Vagina (tissue), 2 donors: ENCODE measurements around the gene MED14. TPM values are rescaled to one million over a fixed set of nuclear protein-coding genes. Genes with fewer than 3 reads are reported as not detected.

Experiments used
- DNase-seq, 2 donors: peaks; one replicate each; pipeline ENCODE4 v3.0.0-alpha.2; 2017; ENCODE audit errors: extremely low spot score in 2 of 2
- H3K27ac ChIP-seq: fragments of 200-600 bp; sonication (generic); one replicate; pipeline ENCODE4 v1.5.1; 2019
- H3K27me3 ChIP-seq: fragments of 200-600 bp; sonication (generic); one replicate; pipeline ENCODE4 v1.5.1; 2019
- H3K36me3 ChIP-seq, 2 donors: fragments of 200-600 bp; sonication (generic); one replicate each; pipeline ENCODE4 v1.5.1; 2017 to 2019
- H3K4me1 ChIP-seq: fragments of 200-600 bp; sonication (generic); one replicate; pipeline ENCODE4 v1.5.1; 2019
- H3K4me3 ChIP-seq, 2 donors: fragments of 200-600 bp; sonication (generic); 1 replicate in 1 of 2; 2 replicates in 1 of 2; pipeline ENCODE4 v1.5.1; 2016 to 2019
- H3K9me3 ChIP-seq: fragments of 200-600 bp; sonication (generic); one replicate; pipeline ENCODE4 v1.5.1; 2019
- CTCF ChIP-seq, 3 experiments: fragments of 450-650 bp in 2 of 3; fragments of 200-600 bp in 1 of 3; sonication (generic) in 1 of 3; IDR thresholded peaks; one replicate each; pipeline ENCODE4 v1.5.1; 2017 to 2019; ENCODE audit warnings: antibody characterized with exemption in 3 of 3, mild to moderate bottlenecking in 2 of 3, moderate library complexity in 2 of 3
- POLR2A ChIP-seq, 2 donors: fragments of 450-650 bp; IDR thresholded peaks; one replicate each; pipeline ENCODE4 v1.6.1; 2017; ENCODE audit warnings: antibody characterized with exemption in 2 of 2, mild to moderate bottlenecking in 2 of 2, moderate library complexity in 2 of 2
- POLR2AphosphoS5 ChIP-seq, 2 donors: sonication (generic); formaldehyde crosslinking; IDR thresholded peaks; one replicate each; pipeline ENCODE4 v1.9.0; 2017; ENCODE audit warnings: antibody characterized with exemption in 2 of 2, mild to moderate bottlenecking in 2 of 2, low read depth in 1 of 2; ENCODE audit not compliant: insufficient read depth in 1 of 2
- intact Hi-C: fragments of 100-400 bp; cut with DNase I; formaldehyde crosslinking; loops from one replicate; pipeline ENCODE4 v1.15.1; 2023
- total RNA-seq: library from RNA; depleted of rRNA; stranded (reverse); fragments of >200 nt; gene quantifications from one replicate; pipeline ENCODE4 v1.2.3, GENCODE V29; 2016

Gene MED14
- total RNA-seq, 1 donor from 2014 or later = 36.3 TPM

GRCh38 chrX:40778861-40779575 is 43.7 kb upstream of the MED14 start:
- Histone ChIP-seq H3K9me3 (no peaks in the 10 kb centered on the region), H3K36me3 (no peaks in the 10 kb centered on the region), H3K4me1 (peaks cover 4% of the 10 kb centered on the region), H3K27ac (no peak overlapping the region), H3K27me3 (no peaks in the 10 kb centered on the region), H3K4me3 (no peak overlapping the region)
- no peak for TF ChIP-seq POLR2AphosphoS5 (IDR thresholded peaks at IDR 0.05; ENCODE audit: insufficient read depth in 1 of 2, low read depth in 1 of 2)
- TF ChIP-seq CTCF (IDR thresholded peaks at IDR 0.05) = no peak
- TF ChIP-seq POLR2A (IDR thresholded peaks at IDR 0.05) = no peak
- no peak for DNase-seq
- intact Hi-C loops = no loop called here

- Histone ChIP-seq H3K36me3 (no peaks in the 10 kb centered on the region), H3K4me3 (no peak overlapping the region), H3K9me3 (no peaks in the 10 kb centered on the region), H3K27ac (peak overlapping the region; percentile 47), H3K27me3 (no peaks in the 10 kb centered on the region), H3K4me1 (peaks cover 5% of the 10 kb centered on the region)
- TF ChIP-seq POLR2AphosphoS5 (IDR thresholded peaks at IDR 0.05; ENCODE audit: insufficient read depth in 1 of 2, low read depth in 1 of 2) (peak in 1 of 2 donors; percentile 66), CTCF (IDR thresholded peaks at IDR 0.05) (no peak)
- intact Hi-C loops = no loop called here
- DNase-seq = no peak
These were observed 38.5 kb upstream of the MED14 start for GRCh38 chrX:40773809-40774208.

- Histone ChIP-seq H3K4me3 (no peak overlapping the region), H3K27me3 (no peaks in the 10 kb centered on the region), H3K9me3 (no peaks in the 10 kb centered on the region), H3K36me3 (no peaks in the 10 kb centered on the region), H3K4me1 (peaks cover 5% of the 10 kb centered on the region), H3K27ac (peak overlapping the region; percentile 15)
- TF ChIP-seq POLR2A (IDR thresholded peaks at IDR 0.05) = no peak
- TF ChIP-seq POLR2AphosphoS5 (IDR thresholded peaks at IDR 0.05; ENCODE audit: insufficient read depth in 1 of 2, low read depth in 1 of 2) = no peak
- no peak for TF ChIP-seq CTCF (IDR thresholded peaks at IDR 0.05)
- intact Hi-C loops = no loop called here
- DNase-seq = no peak
These were observed 37.8 kb upstream of the MED14 start for GRCh38 chrX:40773188-40773587.

- DNase-seq = no peak
- peaks cover 5% of the 10 kb centered on the region for H3K4me1 ChIP-seq
- intact Hi-C loops = no loop called here
- no peaks in the 10 kb centered on the region for H3K36me3 ChIP-seq
- TF ChIP-seq POLR2AphosphoS5 (IDR thresholded peaks at IDR 0.05; ENCODE audit: insufficient read depth in 1 of 2, low read depth in 1 of 2) = no peak
- TF ChIP-seq POLR2A (IDR thresholded peaks at IDR 0.05) = no peak
- TF ChIP-seq CTCF (IDR thresholded peaks at IDR 0.05) = no peak
- no peak overlapping the region for H3K27ac ChIP-seq
- no peaks in the 10 kb centered on the region for H3K9me3 ChIP-seq
- no peaks in the 10 kb centered on the region for H3K27me3 ChIP-seq
- no peak overlapping the region for H3K4me3 ChIP-seq
These were observed 36.9 kb upstream of the MED14 start for GRCh38 chrX:40772290-40772689.

- H3K4me1 ChIP-seq = no peaks in the 10 kb centered on the region
- no peak for DNase-seq
- intact Hi-C loops = no loop called here
These were observed 26.4 kb upstream of the MED14 start for GRCh38 chrX:40761762-40762161.

More at GRCh38 chrX:40761762-40762161, 26.4 kb upstream of the MED14 start:
- no peak overlapping the region for H3K27ac ChIP-seq
- H3K9me3 ChIP-seq = no peaks in the 10 kb centered on the region
- no peaks in the 10 kb centered on the region for H3K36me3 ChIP-seq
- TF ChIP-seq CTCF (IDR thresholded peaks at IDR 0.05) (no peak), POLR2A (IDR thresholded peaks at IDR 0.05) (no peak), POLR2AphosphoS5 (IDR thresholded peaks at IDR 0.05; ENCODE audit: insufficient read depth in 1 of 2, low read depth in 1 of 2) (no peak)
- H3K27me3 ChIP-seq = no peaks in the 10 kb centered on the region
- no peak overlapping the region for H3K4me3 ChIP-seq
